GM12878 (cell line): ENCODE results near the gene PHF10.
"Not testable (repeated sequence)": the region's sequence is repeated elsewhere in the genome, so short reads cannot be mapped to it uniquely, and the experiment has no call there.

Experiments used
- ATF7 ChIP-seq: fragments of 450-650 bp; IDR thresholded peaks from 2 replicates; pipeline ENCODE4 v1.6.1; 2016; ENCODE audit warnings: low read depth, mild to moderate bottlenecking
- EZH2 ChIP-seq: IDR thresholded peaks from 2 replicates; pipeline ENCODE4 v1.6.1; 2012; ENCODE audit warnings: low read depth, mild to moderate bottlenecking, control low read depth, inconsistent platforms, low read length, borderline replicate concordance; ENCODE audit not compliant: control insufficient read depth
- POLR2AphosphoS5 ChIP-seq: IDR thresholded peaks from 2 replicates; pipeline ENCODE4 v1.6.1; 2011; ENCODE audit warnings: mild to moderate bottlenecking, low read length, inconsistent platforms
- SUZ12 ChIP-seq: fragments of 200-600 bp; sonication (generic); IDR thresholded peaks from one replicate; pipeline ENCODE4 v1.6.1; 2018; ENCODE audit warnings: antibody characterized with exemption, mild to moderate bottlenecking; ENCODE audit not compliant: unreplicated experiment
- TF ChIP-seq, protein P1 (sequence below), 3 experiments: IDR thresholded peaks in 2 of 3; conservative IDR thresholded peaks in 1 of 3; 2 replicates each; pipeline ENCODE4 v1.5.1; 2011; ENCODE audit warnings: low read depth in 3 of 3, low read length in 3 of 3, mild to moderate bottlenecking in 3 of 3, control low read depth in 2 of 3, moderate library complexity in 2 of 3, inconsistent platforms in 1 of 3, mixed read lengths in 1 of 3; ENCODE audit not compliant: control insufficient read depth in 2 of 3, insufficient read depth in 1 of 3; ENCODE audit errors: extremely low read depth in 1 of 3

DNA sequence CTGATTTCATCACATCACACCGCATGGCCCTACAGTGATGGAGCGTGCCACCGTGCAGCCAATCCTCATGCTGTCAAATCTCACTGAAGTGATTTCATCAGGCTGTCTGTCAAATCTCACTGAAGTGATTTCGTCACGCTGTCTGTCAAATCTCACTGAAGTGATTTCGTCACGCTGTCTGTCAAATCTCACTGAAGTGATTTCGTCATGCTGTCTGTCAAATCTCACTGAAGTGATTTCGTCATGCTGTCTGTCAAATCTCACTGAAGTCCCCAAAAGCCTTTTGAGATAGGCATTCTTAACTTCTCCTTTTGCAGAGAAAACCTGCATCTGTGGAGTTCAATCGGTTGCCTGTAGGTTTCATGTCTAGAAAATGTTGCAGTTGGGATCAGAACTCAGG, 41.5 kb upstream of the PHF10 start:
- not testable (repeated sequence) for TF ChIP-seq POLR2AphosphoS5, SUZ12, ATF7, EZH2
- TF ChIP-seq, protein P1, sequence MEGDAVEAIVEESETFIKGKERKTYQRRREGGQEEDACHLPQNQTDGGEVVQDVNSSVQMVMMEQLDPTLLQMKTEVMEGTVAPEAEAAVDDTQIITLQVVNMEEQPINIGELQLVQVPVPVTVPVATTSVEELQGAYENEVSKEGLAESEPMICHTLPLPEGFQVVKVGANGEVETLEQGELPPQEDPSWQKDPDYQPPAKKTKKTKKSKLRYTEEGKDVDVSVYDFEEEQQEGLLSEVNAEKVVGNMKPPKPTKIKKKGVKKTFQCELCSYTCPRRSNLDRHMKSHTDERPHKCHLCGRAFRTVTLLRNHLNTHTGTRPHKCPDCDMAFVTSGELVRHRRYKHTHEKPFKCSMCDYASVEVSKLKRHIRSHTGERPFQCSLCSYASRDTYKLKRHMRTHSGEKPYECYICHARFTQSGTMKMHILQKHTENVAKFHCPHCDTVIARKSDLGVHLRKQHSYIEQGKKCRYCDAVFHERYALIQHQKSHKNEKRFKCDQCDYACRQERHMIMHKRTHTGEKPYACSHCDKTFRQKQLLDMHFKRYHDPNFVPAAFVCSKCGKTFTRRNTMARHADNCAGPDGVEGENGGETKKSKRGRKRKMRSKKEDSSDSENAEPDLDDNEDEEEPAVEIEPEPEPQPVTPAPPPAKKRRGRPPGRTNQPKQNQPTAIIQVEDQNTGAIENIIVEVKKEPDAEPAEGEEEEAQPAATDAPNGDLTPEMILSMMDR (IDR thresholded peaks at IDR 0.05 in 2 of 3, conservative IDR thresholded peaks at IDR 0.05 in 1 of 3; ENCODE audit: control insufficient read depth in 2 of 3, extremely low read depth in 1 of 3, insufficient read depth in 1 of 3, low read depth in 3 of 3, low read length in 3 of 3) = not testable (repeated sequence)
